Measurements from ENCODE around the gene EHMT1.

The EHMT1 gene

DNA sequence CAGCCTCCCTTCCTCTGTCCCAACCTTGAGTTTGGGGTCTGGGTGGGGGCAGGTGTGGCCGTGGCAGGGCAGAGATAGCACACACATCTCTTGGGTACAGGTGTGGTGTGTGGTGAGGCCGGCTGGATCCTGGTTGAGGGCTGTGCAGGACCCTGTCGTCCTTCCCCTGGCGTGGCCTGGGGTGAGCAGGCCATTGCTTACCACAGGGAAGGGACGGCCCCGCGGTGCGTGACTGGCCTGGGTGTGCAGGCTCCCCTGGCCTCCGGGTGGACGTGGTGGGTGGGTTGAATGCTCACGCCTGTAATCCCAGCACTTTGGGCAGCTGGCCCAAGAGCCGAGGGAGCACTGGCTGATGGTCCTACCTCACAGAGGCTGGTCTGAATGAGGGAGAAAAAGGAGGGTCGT lies 12.1 kb upstream of the EHMT1 start:
- Histone ChIP-seq H3K9ac (ENCODE audit: low read length) (peak overlapping the region; percentile 62; the same call in 1 of the 2 replicates), H3K9me3 (replicated peaks; ENCODE audit: insufficient read depth, low read length) (no peaks in the 10 kb centered on the region), H2AFZ (ENCODE audit: low read length) (no peak overlapping the region), H3K4me1 (ENCODE audit: low read length) (0 out of 2 replicates have a peak, but pooled peaks cover 4% of the 10 kb centered on the region), H4K20me1 (ENCODE audit: insufficient read depth, low read length) (no peaks in the 10 kb centered on the region), H3K36me3 (replicated peaks; ENCODE audit: insufficient read depth, low read length) (no peaks in the 10 kb centered on the region), H3K4me2 (ENCODE audit: low read depth, low read length) (peak overlapping the region; percentile 99), H3K27ac (ENCODE audit: low read length) (no peak overlapping the region), H3K27me3 (replicated peaks; ENCODE audit: insufficient read depth, low read length) (peaks cover 7% of the 10 kb centered on the region), H3F3A (ENCODE audit: insufficient read depth, low read length) (peaks cover 8% of the 10 kb centered on the region; the same call in 1 of the 2 replicates), H3K9me2 (replicated peaks; ENCODE audit: insufficient read depth, low read length) (no peaks in the 10 kb centered on the region), H3K79me2 (ENCODE audit: low read length) (peaks cover 21% of the 10 kb centered on the region), H3K4me3 (ENCODE audit: low read length) (peak overlapping the region; percentile 71)
- DNase-seq, result no peak
- no peak for TF ChIP-seq EZH2 (optimal IDR thresholded peaks at IDR 0.05; ENCODE audit: low read depth, low read length)
- TF ChIP-seq EZH2phosphoT487 (IDR thresholded peaks at IDR 0.05; ENCODE audit: low read length), result no peak
- TF ChIP-seq, protein P1, sequence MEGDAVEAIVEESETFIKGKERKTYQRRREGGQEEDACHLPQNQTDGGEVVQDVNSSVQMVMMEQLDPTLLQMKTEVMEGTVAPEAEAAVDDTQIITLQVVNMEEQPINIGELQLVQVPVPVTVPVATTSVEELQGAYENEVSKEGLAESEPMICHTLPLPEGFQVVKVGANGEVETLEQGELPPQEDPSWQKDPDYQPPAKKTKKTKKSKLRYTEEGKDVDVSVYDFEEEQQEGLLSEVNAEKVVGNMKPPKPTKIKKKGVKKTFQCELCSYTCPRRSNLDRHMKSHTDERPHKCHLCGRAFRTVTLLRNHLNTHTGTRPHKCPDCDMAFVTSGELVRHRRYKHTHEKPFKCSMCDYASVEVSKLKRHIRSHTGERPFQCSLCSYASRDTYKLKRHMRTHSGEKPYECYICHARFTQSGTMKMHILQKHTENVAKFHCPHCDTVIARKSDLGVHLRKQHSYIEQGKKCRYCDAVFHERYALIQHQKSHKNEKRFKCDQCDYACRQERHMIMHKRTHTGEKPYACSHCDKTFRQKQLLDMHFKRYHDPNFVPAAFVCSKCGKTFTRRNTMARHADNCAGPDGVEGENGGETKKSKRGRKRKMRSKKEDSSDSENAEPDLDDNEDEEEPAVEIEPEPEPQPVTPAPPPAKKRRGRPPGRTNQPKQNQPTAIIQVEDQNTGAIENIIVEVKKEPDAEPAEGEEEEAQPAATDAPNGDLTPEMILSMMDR (IDR thresholded peaks at IDR 0.05; ENCODE audit: low read length), result no peak

DNA sequence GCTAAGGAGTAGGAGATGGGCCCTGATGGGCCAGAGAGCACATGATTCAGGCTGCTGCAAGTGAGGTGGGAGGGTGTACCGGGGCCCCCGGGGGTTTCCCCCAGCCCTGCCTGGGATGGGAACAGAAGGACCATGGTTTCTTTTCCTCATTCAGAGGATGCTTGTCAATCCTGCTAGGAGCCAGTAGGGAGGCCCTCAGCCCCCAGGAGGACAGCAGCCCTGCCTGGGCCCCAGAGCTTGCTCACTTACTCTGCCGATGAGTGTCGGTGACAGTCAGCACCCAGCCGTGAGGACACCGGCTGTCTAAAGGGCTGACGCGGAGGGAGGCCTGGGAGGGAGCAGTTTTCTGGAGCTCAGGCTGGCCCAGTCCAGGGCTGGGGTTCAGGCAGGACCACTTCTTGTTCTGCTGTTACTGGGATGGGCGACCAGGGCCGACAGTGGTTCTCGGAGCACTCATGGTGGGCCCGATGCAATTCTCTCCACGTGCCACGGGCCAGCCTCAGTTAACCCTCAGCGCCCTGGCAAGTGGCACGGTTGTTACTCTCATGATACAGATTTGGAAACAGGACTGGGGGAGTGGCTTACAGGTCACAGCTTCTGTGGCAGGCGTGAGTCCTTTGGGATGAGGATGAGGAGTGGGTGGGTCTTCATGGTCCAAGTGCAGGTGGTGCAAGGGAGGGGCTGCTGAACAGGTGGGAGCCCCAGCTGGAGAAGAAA lies 11.5 kb upstream of the EHMT1 start:
- H3K27ac ChIP-seq (ENCODE audit: low read length), result no peak overlapping the region

DNA sequence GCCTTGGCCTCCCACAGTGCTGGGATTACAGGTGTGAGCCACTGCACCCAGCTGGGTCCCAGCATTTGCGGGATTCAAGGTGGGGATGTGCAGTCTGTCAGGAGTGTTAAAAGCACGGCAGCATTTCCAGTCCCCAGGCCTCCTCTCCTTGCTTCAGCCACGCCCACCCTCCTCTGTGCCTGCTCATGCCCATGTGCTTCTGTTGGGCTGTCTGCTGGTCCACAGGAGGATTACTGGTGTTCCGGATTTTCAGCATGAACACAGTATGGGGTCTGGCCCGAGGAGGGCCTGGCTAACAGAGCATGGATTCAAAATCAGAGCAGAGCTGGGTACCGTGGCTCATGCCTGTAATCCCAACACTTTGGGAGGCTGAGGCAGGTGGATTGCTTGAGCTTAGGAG lies 7.9 kb upstream of the EHMT1 start:
- H3K9ac ChIP-seq (ENCODE audit: low read length), result no peak overlapping the region
- H3F3A ChIP-seq (ENCODE audit: insufficient read depth, low read length), result no peaks in the 10 kb centered on the region; the same call in 1 of the 2 replicates
- no peaks in the 10 kb centered on the region for H4K20me1 ChIP-seq (ENCODE audit: insufficient read depth, low read length)
- no peak for DNase-seq
- no peak overlapping the region for H3K4me2 ChIP-seq (ENCODE audit: low read depth, low read length)
- no peak overlapping the region for H3K4me3 ChIP-seq (ENCODE audit: low read length)
- 0 out of 2 replicates have a peak, but pooled peaks cover 4% of the 10 kb centered on the region for H3K4me1 ChIP-seq (ENCODE audit: low read length)
- TF ChIP-seq EZH2 (optimal IDR thresholded peaks at IDR 0.05; ENCODE audit: low read depth, low read length), result no peak
- H3K9me3 ChIP-seq (replicated peaks; ENCODE audit: insufficient read depth, low read length), result no peaks in the 10 kb centered on the region
- peaks cover 32% of the 10 kb centered on the region for H3K79me2 ChIP-seq (ENCODE audit: low read length)
- no peak overlapping the region for H2AFZ ChIP-seq (ENCODE audit: low read length)
- H3K36me3 ChIP-seq (replicated peaks; ENCODE audit: insufficient read depth, low read length), result no peaks in the 10 kb centered on the region
- H3K27ac ChIP-seq (ENCODE audit: low read length), result no peak overlapping the region
- no peaks in the 10 kb centered on the region for H3K9me2 ChIP-seq (replicated peaks; ENCODE audit: insufficient read depth, low read length)
- no peaks in the 10 kb centered on the region for H3K27me3 ChIP-seq (replicated peaks; ENCODE audit: insufficient read depth, low read length)

More for the DNA sequence above, 11.5 kb upstream of the EHMT1 start:
- TF ChIP-seq EZH2phosphoT487 (IDR thresholded peaks at IDR 0.05; ENCODE audit: low read length) (no peak), EZH2 (optimal IDR thresholded peaks at IDR 0.05; ENCODE audit: low read depth, low read length) (no peak)
- TF ChIP-seq, protein P1 (IDR thresholded peaks at IDR 0.05; ENCODE audit: low read length), result no peak
- H3K36me3 ChIP-seq (replicated peaks; ENCODE audit: insufficient read depth, low read length), result no peaks in the 10 kb centered on the region
- no peaks in the 10 kb centered on the region for H3K9me3 ChIP-seq (replicated peaks; ENCODE audit: insufficient read depth, low read length)
- H3F3A ChIP-seq (ENCODE audit: insufficient read depth, low read length), result peaks cover 8% of the 10 kb centered on the region; the same call in 1 of the 2 replicates
- peaks cover 21% of the 10 kb centered on the region for H3K79me2 ChIP-seq (ENCODE audit: low read length)
- DNase-seq, result no peak
- no peak overlapping the region for H3K9ac ChIP-seq (ENCODE audit: low read length)
- no peak overlapping the region for H3K4me3 ChIP-seq (ENCODE audit: low read length)
- H3K4me1 ChIP-seq (ENCODE audit: low read length), result 0 out of 2 replicates have a peak, but pooled peaks cover 4% of the 10 kb centered on the region
- H3K4me2 ChIP-seq (ENCODE audit: low read depth, low read length), result peak overlapping the region; percentile 99; the same call in 1 of the 2 replicates
- no peak overlapping the region for H2AFZ ChIP-seq (ENCODE audit: low read length)
- H4K20me1 ChIP-seq (ENCODE audit: insufficient read depth, low read length), result no peaks in the 10 kb centered on the region
- H3K9me2 ChIP-seq (replicated peaks; ENCODE audit: insufficient read depth, low read length), result no peaks in the 10 kb centered on the region
- H3K27me3 ChIP-seq (replicated peaks; ENCODE audit: insufficient read depth, low read length), result peaks cover 7% of the 10 kb centered on the region

All from MM.1S (cell line).